Measurements from ENCODE around the gene CFB. TPM values are rescaled to one million over a fixed set of nuclear protein-coding genes. Genes with fewer than 3 reads are reported as not detected.

Gene CFB
- total and polyA plus RNA-seq, 9 of the 15 experiments (the other 6 are each of a cell fraction or from before 2014, with no cell fraction given): 0.08 to 0.91 (median 0.22) TPM; not detected in 4

DNA sequence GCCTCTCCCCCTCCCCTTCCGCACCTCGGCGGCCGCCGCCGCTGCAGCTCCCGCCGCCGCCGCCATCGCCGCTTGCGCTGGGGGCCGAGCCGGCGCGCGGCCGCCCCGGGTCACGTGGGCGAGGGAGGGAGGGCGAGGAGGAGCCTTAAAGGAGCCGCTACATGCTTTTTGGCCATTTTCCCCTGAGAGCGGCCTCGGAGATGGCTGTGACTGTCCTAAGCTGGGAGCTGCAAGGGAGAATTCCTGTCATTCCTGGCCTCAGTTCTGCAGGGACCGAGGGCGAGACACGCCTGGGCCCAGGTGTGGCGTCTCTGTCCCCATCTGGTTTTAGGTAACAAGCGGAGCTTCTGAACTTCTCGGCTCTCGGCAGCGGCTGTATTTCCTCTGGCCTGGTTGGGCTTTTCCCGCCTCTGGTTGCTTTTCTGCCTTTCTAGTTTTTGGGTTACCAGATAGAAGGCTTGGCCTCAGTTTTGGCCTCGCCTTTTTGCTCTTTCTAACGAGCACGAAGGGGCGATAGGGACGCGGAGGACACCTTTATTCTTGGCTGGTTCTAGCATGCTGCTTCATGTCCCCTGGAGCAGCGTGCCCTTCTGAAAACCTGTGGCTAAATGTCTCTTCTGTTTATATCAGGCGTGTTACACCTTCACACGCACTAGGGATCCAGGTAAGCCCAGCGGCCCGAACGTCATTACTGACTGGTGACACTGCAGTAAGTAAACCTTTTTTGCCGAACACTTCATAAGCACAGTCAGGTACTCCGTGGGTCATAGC lies 48.1 kb upstream of the CFB start, which contains the start of gene EHMT2 (continued):
- TF ChIP-seq, protein P1, sequence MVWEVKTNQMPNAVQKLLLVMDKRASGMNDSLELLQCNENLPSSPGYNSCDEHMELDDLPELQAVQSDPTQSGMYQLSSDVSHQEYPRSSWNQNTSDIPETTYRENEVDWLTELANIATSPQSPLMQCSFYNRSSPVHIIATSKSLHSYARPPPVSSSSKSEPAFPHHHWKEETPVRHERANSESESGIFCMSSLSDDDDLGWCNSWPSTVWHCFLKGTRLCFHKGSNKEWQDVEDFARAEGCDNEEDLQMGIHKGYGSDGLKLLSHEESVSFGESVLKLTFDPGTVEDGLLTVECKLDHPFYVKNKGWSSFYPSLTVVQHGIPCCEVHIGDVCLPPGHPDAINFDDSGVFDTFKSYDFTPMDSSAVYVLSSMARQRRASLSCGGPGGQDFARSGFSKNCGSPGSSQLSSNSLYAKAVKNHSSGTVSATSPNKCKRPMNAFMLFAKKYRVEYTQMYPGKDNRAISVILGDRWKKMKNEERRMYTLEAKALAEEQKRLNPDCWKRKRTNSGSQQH (CRISPR knock-in tag; IDR thresholded peaks at IDR 0.05): no peak
- TF ChIP-seq CREB1 (IDR thresholded peaks at IDR 0.05) (no peak; the same call in 1 of the 2 replicates), CREB1 (CRISPR knock-in tag; IDR thresholded peaks at IDR 0.05) (0 out of 2 replicates have a peak, but pooled peaks have one; percentile 44), RAD51 (IDR thresholded peaks at IDR 0.05; ENCODE audit: borderline replicate concordance, low read depth) (peak; percentile 91), KLF13 (tag; IDR thresholded peaks at IDR 0.05; ENCODE audit: borderline replicate concordance, low read depth) (no peak), PRMT5 (CRISPR knock-in tag; IDR thresholded peaks at IDR 0.05) (no peak), BRD4 (IDR thresholded peaks at IDR 0.05) (no peak), POU5F1 (IDR thresholded peaks at IDR 0.05; ENCODE audit: borderline replicate concordance, low read depth, low read length, partially characterized antibody) (no peak), PML (IDR thresholded peaks at IDR 0.05; ENCODE audit: low read length) (peak; percentile 74; the same call in 1 of the 2 replicates), CSDE1 (IDR thresholded peaks at IDR 0.05) (no peak), ZNF23 (CRISPR knock-in tag; IDR thresholded peaks at IDR 0.05) (no peak), TCFL5 (CRISPR knock-in tag; conservative IDR thresholded peaks at IDR 0.05) (no peak), HNRNPK (IDR thresholded peaks at IDR 0.05; ENCODE audit: low read depth, low read length, poor library complexity, severe bottlenecking) (no peak), FOXK1 (CRISPR knock-in tag; IDR thresholded peaks at IDR 0.05; ENCODE audit: borderline replicate concordance) (no peak), DDX20 (tag; IDR thresholded peaks at IDR 0.05; ENCODE audit: low read depth) (no peak), FOXP1 (CRISPR knock-in tag; IDR thresholded peaks at IDR 0.05) (no peak)
- TF ChIP-seq, protein P2, sequence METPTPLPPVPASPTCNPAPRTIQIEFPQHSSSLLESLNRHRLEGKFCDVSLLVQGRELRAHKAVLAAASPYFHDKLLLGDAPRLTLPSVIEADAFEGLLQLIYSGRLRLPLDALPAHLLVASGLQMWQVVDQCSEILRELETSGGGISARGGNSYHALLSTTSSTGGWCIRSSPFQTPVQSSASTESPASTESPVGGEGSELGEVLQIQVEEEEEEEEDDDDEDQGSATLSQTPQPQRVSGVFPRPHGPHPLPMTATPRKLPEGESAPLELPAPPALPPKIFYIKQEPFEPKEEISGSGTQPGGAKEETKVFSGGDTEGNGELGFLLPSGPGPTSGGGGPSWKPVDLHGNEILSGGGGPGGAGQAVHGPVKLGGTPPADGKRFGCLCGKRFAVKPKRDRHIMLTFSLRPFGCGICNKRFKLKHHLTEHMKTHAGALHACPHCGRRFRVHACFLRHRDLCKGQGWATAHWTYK (CRISPR knock-in tag; IDR thresholded peaks at IDR 0.05): no peak
- TF ChIP-seq, protein P3, sequence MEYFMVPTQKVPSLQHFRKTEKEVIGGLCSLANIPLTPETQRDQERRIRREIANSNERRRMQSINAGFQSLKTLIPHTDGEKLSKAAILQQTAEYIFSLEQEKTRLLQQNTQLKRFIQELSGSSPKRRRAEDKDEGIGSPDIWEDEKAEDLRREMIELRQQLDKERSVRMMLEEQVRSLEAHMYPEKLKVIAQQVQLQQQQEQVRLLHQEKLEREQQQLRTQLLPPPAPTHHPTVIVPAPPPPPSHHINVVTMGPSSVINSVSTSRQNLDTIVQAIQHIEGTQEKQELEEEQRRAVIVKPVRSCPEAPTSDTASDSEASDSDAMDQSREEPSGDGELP (CRISPR knock-in tag; IDR thresholded peaks at IDR 0.05; ENCODE audit: borderline replicate concordance): peak; percentile 50
- TF ChIP-seq, protein P4, sequence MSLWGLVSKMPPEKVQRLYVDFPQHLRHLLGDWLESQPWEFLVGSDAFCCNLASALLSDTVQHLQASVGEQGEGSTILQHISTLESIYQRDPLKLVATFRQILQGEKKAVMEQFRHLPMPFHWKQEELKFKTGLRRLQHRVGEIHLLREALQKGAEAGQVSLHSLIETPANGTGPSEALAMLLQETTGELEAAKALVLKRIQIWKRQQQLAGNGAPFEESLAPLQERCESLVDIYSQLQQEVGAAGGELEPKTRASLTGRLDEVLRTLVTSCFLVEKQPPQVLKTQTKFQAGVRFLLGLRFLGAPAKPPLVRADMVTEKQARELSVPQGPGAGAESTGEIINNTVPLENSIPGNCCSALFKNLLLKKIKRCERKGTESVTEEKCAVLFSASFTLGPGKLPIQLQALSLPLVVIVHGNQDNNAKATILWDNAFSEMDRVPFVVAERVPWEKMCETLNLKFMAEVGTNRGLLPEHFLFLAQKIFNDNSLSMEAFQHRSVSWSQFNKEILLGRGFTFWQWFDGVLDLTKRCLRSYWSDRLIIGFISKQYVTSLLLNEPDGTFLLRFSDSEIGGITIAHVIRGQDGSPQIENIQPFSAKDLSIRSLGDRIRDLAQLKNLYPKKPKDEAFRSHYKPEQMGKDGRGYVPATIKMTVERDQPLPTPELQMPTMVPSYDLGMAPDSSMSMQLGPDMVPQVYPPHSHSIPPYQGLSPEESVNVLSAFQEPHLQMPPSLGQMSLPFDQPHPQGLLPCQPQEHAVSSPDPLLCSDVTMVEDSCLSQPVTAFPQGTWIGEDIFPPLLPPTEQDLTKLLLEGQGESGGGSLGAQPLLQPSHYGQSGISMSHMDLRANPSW (CRISPR knock-in tag; IDR thresholded peaks at IDR 0.05): peak; percentile 63; the same call in 1 of the 2 replicates
- TF ChIP-seq, protein P5, sequence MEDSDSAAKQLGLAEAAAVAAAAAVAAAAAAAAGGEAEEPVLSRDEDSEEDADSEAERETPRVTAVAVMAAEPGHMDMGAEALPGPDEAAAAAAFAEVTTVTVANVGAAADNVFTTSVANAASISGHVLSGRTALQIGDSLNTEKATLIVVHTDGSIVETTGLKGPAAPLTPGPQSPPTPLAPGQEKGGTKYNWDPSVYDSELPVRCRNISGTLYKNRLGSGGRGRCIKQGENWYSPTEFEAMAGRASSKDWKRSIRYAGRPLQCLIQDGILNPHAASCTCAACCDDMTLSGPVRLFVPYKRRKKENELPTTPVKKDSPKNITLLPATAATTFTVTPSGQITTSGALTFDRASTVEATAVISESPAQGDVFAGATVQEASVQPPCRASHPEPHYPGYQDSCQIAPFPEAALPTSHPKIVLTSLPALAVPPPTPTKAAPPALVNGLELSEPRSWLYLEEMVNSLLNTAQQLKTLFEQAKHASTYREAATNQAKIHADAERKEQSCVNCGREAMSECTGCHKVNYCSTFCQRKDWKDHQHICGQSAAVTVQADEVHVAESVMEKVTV (CRISPR knock-in tag; IDR thresholded peaks at IDR 0.05): no peak
